Neural progenitor cell (in vitro differentiated cells): ENCODE measurements around the gene RPRD2. TPM values are rescaled to one million over a fixed set of nuclear protein-coding genes. Genes with fewer than 3 reads are reported as not detected.

Experiments used
- DNase-seq: peaks from one replicate; pipeline ENCODE4 v3.0.0-alpha.2; 2016; ENCODE audit warnings: low spot score
- H2AFZ ChIP-seq: fragments of 200-600 bp; sonication (generic); replicated peaks from 2 replicates; pipeline ENCODE4 v1.6.1; 2016; ENCODE audit warnings: antibody characterized with exemption
- H3F3A ChIP-seq: fragments of 200-600 bp; sonication (generic); 2 replicates; pipeline ENCODE4 v1.6.1; 2016; ENCODE audit warnings: antibody characterized with exemption, low read depth
- H3K27ac ChIP-seq: fragments of 200-600 bp; sonication (generic); 2 replicates; pipeline ENCODE4 v1.5.1; 2016; ENCODE audit warnings: mild to moderate bottlenecking
- H3K27me3 ChIP-seq: fragments of 200-600 bp; sonication (generic); 2 replicates; pipeline ENCODE4 v1.6.1; 2016; ENCODE audit warnings: mild to moderate bottlenecking, moderate library complexity
- H3K36me3 ChIP-seq: fragments of 200-600 bp; sonication (generic); 2 replicates; pipeline ENCODE4 v1.5.1; 2016
- H3K4me1 ChIP-seq: fragments of 200-600 bp; sonication (generic); 2 replicates; pipeline ENCODE4 v1.6.1; 2016; ENCODE audit warnings: mixed run types
- H3K4me2 ChIP-seq: fragments of 200-600 bp; sonication (generic); 2 replicates; pipeline ENCODE4 v1.6.1; 2016
- H3K4me3 ChIP-seq: fragments of 200-600 bp; sonication (generic); 2 replicates; pipeline ENCODE4 v1.5.1; 2016
- H3K79me2 ChIP-seq: fragments of 200-600 bp; sonication (generic); 2 replicates; pipeline ENCODE4 v1.6.1; 2016; ENCODE audit warnings: low read depth
- H3K9ac ChIP-seq: fragments of 200-600 bp; sonication (generic); 2 replicates; pipeline ENCODE4 v1.6.1; 2016
- H3K9me3 ChIP-seq: fragments of 200-600 bp; sonication (generic); 2 replicates; pipeline ENCODE4 v1.5.1; 2016; ENCODE audit warnings: low read depth
- H4K20me1 ChIP-seq: fragments of 200-600 bp; sonication (generic); 2 replicates; pipeline ENCODE4 v1.6.1; 2016; ENCODE audit warnings: low read depth
- H3K27ac Mint-ChIP-seq: 3 replicates; pipeline ENCODE4 v1.8.0; 2021; ENCODE audit warnings: mixed read lengths
- H3K27me3 Mint-ChIP-seq: 2 replicates; pipeline ENCODE4 v1.8.0; 2022; ENCODE audit warnings: low read depth, mild to moderate bottlenecking, inconsistent platforms, moderate library complexity, mixed read lengths; ENCODE audit not compliant: insufficient read depth
- H3K36me3 Mint-ChIP-seq: 3 replicates; pipeline ENCODE4 v1.8.0; 2021; ENCODE audit warnings: mixed read lengths
- H3K4me1 Mint-ChIP-seq: 3 replicates; pipeline ENCODE4 v1.8.0; 2021; ENCODE audit warnings: mixed read lengths
- H3K4me3 Mint-ChIP-seq: 3 replicates; pipeline ENCODE4 v1.8.0; 2021; ENCODE audit warnings: mild to moderate bottlenecking, moderate library complexity, mixed read lengths
- H3K9me3 Mint-ChIP-seq: 3 replicates; pipeline ENCODE4 v1.8.0; 2020; ENCODE audit warnings: mixed read lengths
- CTCF ChIP-seq: fragments of 200-600 bp; sonication (generic); IDR thresholded peaks from 2 replicates; pipeline ENCODE4 v1.5.1; 2017; ENCODE audit warnings: antibody characterized with exemption, mild to moderate bottlenecking
- EZH2 ChIP-seq: fragments of 200-600 bp; sonication (generic); IDR thresholded peaks from 2 replicates; pipeline ENCODE4 v1.6.1; 2017; ENCODE audit warnings: antibody characterized with exemption, mild to moderate bottlenecking, moderate library complexity
- EZH2phosphoT487 ChIP-seq: fragments of 200-600 bp; sonication (generic); IDR thresholded peaks from 2 replicates; pipeline ENCODE4 v1.6.1; 2017; ENCODE audit warnings: antibody characterized with exemption
- total RNA-seq: library from RNA; depleted of rRNA; stranded (reverse); fragments of >200 nt; gene quantifications from 2 replicates; pipeline ENCODE4 v1.2.3, GENCODE V29; 2015; ENCODE audit warnings: low replicate concordance

Gene RPRD2
- total RNA-seq, 1 donor from 2014 or later = 20.0 TPM

- peaks cover 3% of the 10 kb centered on the region for H3K27me3 Mint-ChIP-seq
- Histone ChIP-seq H3F3A (no peaks in the 10 kb centered on the region), H3K36me3 (no peaks in the 10 kb centered on the region), H3K4me2 (no peak overlapping the region), H3K79me2 (peaks cover 99% of the 10 kb centered on the region), H3K27ac (no peak overlapping the region), H3K4me1 (no peaks in the 10 kb centered on the region), H3K27me3 (no peaks in the 10 kb centered on the region), H3K9ac (no peak overlapping the region), H3K9me3 (no peaks in the 10 kb centered on the region), H4K20me1 (peaks cover 64% of the 10 kb centered on the region), H2AFZ (no peak overlapping the region), H3K4me3 (no peak overlapping the region)
- H3K27ac Mint-ChIP-seq = no peak overlapping the region
- no peak overlapping the region for H3K4me3 Mint-ChIP-seq
- H3K4me1 Mint-ChIP-seq = peaks cover 3% of the 10 kb centered on the region
- no peak for DNase-seq
- peaks cover 4% of the 10 kb centered on the region for H3K36me3 Mint-ChIP-seq
- TF ChIP-seq EZH2 = no peak
- no peak for TF ChIP-seq CTCF
- TF ChIP-seq EZH2phosphoT487 = no peak
- H3K9me3 Mint-ChIP-seq = no peaks in the 10 kb centered on the region
These were observed 42.5 kb downstream of the RPRD2 start for GRCh38 chr1:150406483-150406882.

GRCh38 chr1:150407330-150407729, 43.4 kb downstream of the RPRD2 start:
- DNase-seq = no peak
- H4K20me1 ChIP-seq = peaks cover 71% of the 10 kb centered on the region
- no peak overlapping the region for H3K27ac ChIP-seq
- H3K9me3 Mint-ChIP-seq = no peaks in the 10 kb centered on the region
- no peak for TF ChIP-seq CTCF
- no peak for TF ChIP-seq EZH2
- no peak for TF ChIP-seq EZH2phosphoT487
- H2AFZ ChIP-seq = no peak overlapping the region
- H3K4me3 Mint-ChIP-seq = no peak overlapping the region
- H3K4me1 Mint-ChIP-seq = peaks cover 3% of the 10 kb centered on the region
- peaks cover 4% of the 10 kb centered on the region for H3K36me3 Mint-ChIP-seq
- no peaks in the 10 kb centered on the region for H3K4me1 ChIP-seq
- H3K27ac Mint-ChIP-seq = no peak overlapping the region
- H3K27me3 Mint-ChIP-seq = peaks cover 3% of the 10 kb centered on the region
- H3K4me3 ChIP-seq = no peak overlapping the region
- H3K79me2 ChIP-seq = peaks cover 99% of the 10 kb centered on the region
- H3F3A ChIP-seq = no peaks in the 10 kb centered on the region
- H3K4me2 ChIP-seq = no peak overlapping the region
- no peaks in the 10 kb centered on the region for H3K27me3 ChIP-seq
- H3K36me3 ChIP-seq = no peaks in the 10 kb centered on the region
- no peaks in the 10 kb centered on the region for H3K9me3 ChIP-seq
- no peak overlapping the region for H3K9ac ChIP-seq

DNA sequence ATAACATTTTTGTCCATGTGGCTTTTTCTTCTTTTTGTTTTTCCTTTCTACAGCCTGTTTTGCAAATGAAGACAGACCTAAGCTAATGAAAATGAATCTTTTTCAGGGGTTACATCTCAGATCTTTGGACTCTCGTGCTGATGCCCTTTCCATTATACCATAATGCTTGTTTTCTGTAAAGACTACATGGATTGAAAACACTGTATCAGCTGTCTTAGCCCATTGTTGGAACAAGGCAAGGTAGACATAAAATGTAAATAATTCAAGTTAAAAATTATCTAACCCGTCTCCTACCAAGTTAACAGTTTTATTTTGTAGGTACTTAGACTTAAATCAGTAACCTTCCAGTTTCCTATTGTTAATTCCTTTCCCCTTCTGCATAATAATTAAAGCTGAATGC, 44.9 kb downstream of the RPRD2 start:
- Histone ChIP-seq H3F3A (no peaks in the 10 kb centered on the region), H3K9ac (no peak overlapping the region), H2AFZ (no peak overlapping the region), H3K4me2 (no peak overlapping the region), H3K79me2 (peaks cover 98% of the 10 kb centered on the region), H3K4me1 (no peaks in the 10 kb centered on the region), H3K4me3 (no peak overlapping the region), H3K36me3 (no peaks in the 10 kb centered on the region), H3K27ac (no peak overlapping the region), H3K27me3 (no peaks in the 10 kb centered on the region), H3K9me3 (no peaks in the 10 kb centered on the region), H4K20me1 (peaks cover 68% of the 10 kb centered on the region)
- Mint-ChIP-seq H3K4me3 (no peak overlapping the region), H3K27me3 (peaks cover 2% of the 10 kb centered on the region), H3K9me3 (no peaks in the 10 kb centered on the region), H3K27ac (no peak overlapping the region), H3K4me1 (peaks cover 3% of the 10 kb centered on the region), H3K36me3 (peaks cover 2% of the 10 kb centered on the region)
- no peak for DNase-seq
- TF ChIP-seq CTCF = no peak
- no peak for TF ChIP-seq EZH2
- no peak for TF ChIP-seq EZH2phosphoT487
